HUES6 (cell line): ENCODE data around the gene TMX3.

Experiments used
- H3K27ac ChIP-seq: 2 replicates; pipeline ENCODE4 v1.7.0; 2013; ENCODE audit warnings: low read depth, mild to moderate bottlenecking, low read length, inconsistent platforms
- H3K27me3 ChIP-seq: 2 replicates; pipeline ENCODE4 v1.6.1; 2013; ENCODE audit warnings: low read length; ENCODE audit not compliant: control insufficient read depth, insufficient read depth
- H3K36me3 ChIP-seq: 2 replicates; pipeline ENCODE4 v1.6.1; 2013; ENCODE audit warnings: low read length; ENCODE audit not compliant: control insufficient read depth, insufficient read depth
- H3K4me1 ChIP-seq: 2 replicates; pipeline ENCODE4 v1.6.1; 2013; ENCODE audit warnings: low read length; ENCODE audit not compliant: control insufficient read depth, insufficient read depth
- H3K4me3 ChIP-seq: 2 replicates; pipeline ENCODE4 v1.5.1; 2013; ENCODE audit warnings: low read depth, low read length
- H3K9ac ChIP-seq: one replicate; pipeline ENCODE4 v1.6.1; 2013; ENCODE audit warnings: mild to moderate bottlenecking, low read length
- H3K9me3 ChIP-seq: 2 replicates; pipeline ENCODE4 v1.6.1; 2013; ENCODE audit warnings: low read depth, low read length; ENCODE audit not compliant: control insufficient read depth, insufficient read depth

The TMX3 gene

GRCh38 chr18:68714712-68715496 is at the start of gene TMX3:
TMX3 (minus strand) TSS chr18:68715108; CDS start chr18:68714981, 127 bp downstream.
- no peaks in the 10 kb centered on the region for H3K9me3 ChIP-seq
- peak within 1 kb of the TSS; percentile 54; the same call in 1 of the 2 replicates for H3K27ac ChIP-seq
- H3K4me1 ChIP-seq, result 0 out of 2 replicates have a peak, but pooled peaks cover 3% of the 10 kb centered on the region
- H3K36me3 ChIP-seq, result peaks cover 33% of the 10 kb centered on the region
- H3K4me3 ChIP-seq, result peak within 1 kb of the TSS; percentile 83
- peak within 1 kb of the TSS; percentile 86 for H3K9ac ChIP-seq
- H3K27me3 ChIP-seq, result no peaks in the 10 kb centered on the region

- Histone ChIP-seq H3K4me1 (no peaks in the 10 kb centered on the region), H3K9me3 (peaks cover 7% of the 10 kb centered on the region), H3K9ac (no peak overlapping the region), H3K36me3 (no peaks in the 10 kb centered on the region), H3K27ac (no peak overlapping the region), H3K4me3 (no peak overlapping the region), H3K27me3 (no peaks in the 10 kb centered on the region)
Observed at GRCh38 chr18:68764016-68764415, 49.1 kb upstream of the TMX3 start.

- Histone ChIP-seq H3K9ac (no peak overlapping the region), H3K27me3 (no peaks in the 10 kb centered on the region), H3K4me1 (no peaks in the 10 kb centered on the region), H3K36me3 (no peaks in the 10 kb centered on the region), H3K9me3 (peaks cover 7% of the 10 kb centered on the region), H3K4me3 (no peak overlapping the region), H3K27ac (no peak overlapping the region)
Observed at GRCh38 chr18:68763083-68763482, 48.2 kb upstream of the TMX3 start.

GRCh38 chr18:68759308-68759707 is 44.4 kb upstream of the TMX3 start:
- H3K36me3 ChIP-seq, result no peaks in the 10 kb centered on the region
- H3K4me1 ChIP-seq, result no peaks in the 10 kb centered on the region
- H3K4me3 ChIP-seq, result no peak overlapping the region
- H3K27me3 ChIP-seq, result no peaks in the 10 kb centered on the region
- no peak overlapping the region for H3K27ac ChIP-seq
- peaks cover 7% of the 10 kb centered on the region for H3K9me3 ChIP-seq
- no peak overlapping the region for H3K9ac ChIP-seq

- no peak overlapping the region for H3K4me3 ChIP-seq
- H3K4me1 ChIP-seq, result no peaks in the 10 kb centered on the region
- peaks cover 7% of the 10 kb centered on the region for H3K9me3 ChIP-seq
Observed at GRCh38 chr18:68757126-68757525, 42.2 kb upstream of the TMX3 start.

DNA sequence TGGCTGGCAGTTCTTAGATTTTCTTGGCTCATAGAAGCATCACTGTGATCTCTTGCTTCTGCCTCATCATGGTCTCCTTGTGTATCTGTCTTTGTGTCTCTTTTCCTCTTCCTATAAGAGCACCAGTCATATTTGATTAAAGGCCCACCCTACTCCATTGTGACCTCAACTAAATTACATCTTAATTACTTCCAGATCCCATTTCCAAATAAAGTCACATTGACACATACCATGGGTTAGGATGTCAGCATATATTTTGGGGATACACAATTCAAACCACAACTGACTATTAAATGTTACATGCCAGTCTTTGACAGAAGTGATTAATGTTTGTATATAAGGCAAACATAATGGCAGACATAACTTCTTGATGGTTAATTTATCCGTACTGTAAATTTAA is 27.3 kb upstream of the TMX3 start:
- Histone ChIP-seq H3K9me3 (no peaks in the 10 kb centered on the region), H3K4me1 (no peaks in the 10 kb centered on the region), H3K36me3 (no peaks in the 10 kb centered on the region), H3K27me3 (no peaks in the 10 kb centered on the region), H3K27ac (no peak overlapping the region), H3K9ac (no peak overlapping the region), H3K4me3 (no peak overlapping the region)

More at GRCh38 chr18:68757126-68757525, 42.2 kb upstream of the TMX3 start:
- H3K9ac ChIP-seq, result no peak overlapping the region
- no peaks in the 10 kb centered on the region for H3K36me3 ChIP-seq
- H3K27me3 ChIP-seq, result no peaks in the 10 kb centered on the region
- H3K27ac ChIP-seq, result no peak overlapping the region

GRCh38 chr18:68740966-68741365 is 26.1 kb upstream of the TMX3 start:
- no peaks in the 10 kb centered on the region for H3K27me3 ChIP-seq
- H3K36me3 ChIP-seq, result no peaks in the 10 kb centered on the region
- H3K9me3 ChIP-seq, result no peaks in the 10 kb centered on the region
- no peak overlapping the region for H3K27ac ChIP-seq
- no peak overlapping the region for H3K4me3 ChIP-seq
- no peak overlapping the region for H3K9ac ChIP-seq
- H3K4me1 ChIP-seq, result no peaks in the 10 kb centered on the region

DNA sequence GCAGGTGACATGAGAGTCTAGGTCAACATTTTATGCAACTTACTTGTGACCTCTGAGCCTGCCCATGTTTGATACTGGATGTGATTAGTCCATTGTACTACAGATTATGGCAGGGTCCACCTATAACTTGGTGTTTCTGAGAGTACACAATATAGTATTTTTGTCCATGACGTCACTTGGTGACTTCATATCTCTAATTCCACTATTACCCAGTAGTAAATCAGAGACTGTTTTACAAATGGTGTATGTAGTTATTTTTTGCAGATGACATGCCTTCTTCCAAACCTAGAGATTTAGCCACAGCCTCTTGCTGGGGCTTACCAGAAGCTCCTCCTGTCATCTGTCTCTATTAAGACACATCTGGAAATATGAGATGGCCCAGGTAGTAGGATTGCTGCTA is 24.6 kb upstream of the TMX3 start:
- Histone ChIP-seq H3K4me1 (no peaks in the 10 kb centered on the region), H3K9me3 (no peaks in the 10 kb centered on the region), H3K9ac (no peak overlapping the region), H3K36me3 (no peaks in the 10 kb centered on the region), H3K27me3 (no peaks in the 10 kb centered on the region), H3K4me3 (no peak overlapping the region), H3K27ac (no peak overlapping the region)

DNA sequence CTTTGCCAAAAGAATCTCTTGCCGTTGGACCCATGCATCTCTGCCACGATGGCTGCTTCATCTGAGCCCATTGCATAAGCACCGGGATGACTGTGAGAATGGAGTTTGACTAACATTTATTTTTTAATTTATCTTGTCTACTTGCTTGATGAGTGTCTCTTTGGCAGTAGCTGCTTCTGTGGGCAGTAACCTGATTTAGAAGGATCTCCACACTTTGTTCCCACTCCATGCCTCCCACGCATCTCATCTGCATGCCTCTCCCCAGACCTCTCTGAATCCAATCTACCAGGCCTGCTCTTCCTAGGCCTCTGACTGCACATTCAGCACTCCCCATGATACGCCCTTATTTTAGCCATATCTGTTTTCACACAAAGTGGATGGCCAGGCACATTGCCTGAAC is 23.7 kb upstream of the TMX3 start:
- no peaks in the 10 kb centered on the region for H3K36me3 ChIP-seq
- no peaks in the 10 kb centered on the region for H3K4me1 ChIP-seq
- H3K27me3 ChIP-seq, result no peaks in the 10 kb centered on the region
- H3K4me3 ChIP-seq, result no peak overlapping the region
- H3K9ac ChIP-seq, result no peak overlapping the region
- no peak overlapping the region for H3K27ac ChIP-seq
- no peaks in the 10 kb centered on the region for H3K9me3 ChIP-seq

DNA sequence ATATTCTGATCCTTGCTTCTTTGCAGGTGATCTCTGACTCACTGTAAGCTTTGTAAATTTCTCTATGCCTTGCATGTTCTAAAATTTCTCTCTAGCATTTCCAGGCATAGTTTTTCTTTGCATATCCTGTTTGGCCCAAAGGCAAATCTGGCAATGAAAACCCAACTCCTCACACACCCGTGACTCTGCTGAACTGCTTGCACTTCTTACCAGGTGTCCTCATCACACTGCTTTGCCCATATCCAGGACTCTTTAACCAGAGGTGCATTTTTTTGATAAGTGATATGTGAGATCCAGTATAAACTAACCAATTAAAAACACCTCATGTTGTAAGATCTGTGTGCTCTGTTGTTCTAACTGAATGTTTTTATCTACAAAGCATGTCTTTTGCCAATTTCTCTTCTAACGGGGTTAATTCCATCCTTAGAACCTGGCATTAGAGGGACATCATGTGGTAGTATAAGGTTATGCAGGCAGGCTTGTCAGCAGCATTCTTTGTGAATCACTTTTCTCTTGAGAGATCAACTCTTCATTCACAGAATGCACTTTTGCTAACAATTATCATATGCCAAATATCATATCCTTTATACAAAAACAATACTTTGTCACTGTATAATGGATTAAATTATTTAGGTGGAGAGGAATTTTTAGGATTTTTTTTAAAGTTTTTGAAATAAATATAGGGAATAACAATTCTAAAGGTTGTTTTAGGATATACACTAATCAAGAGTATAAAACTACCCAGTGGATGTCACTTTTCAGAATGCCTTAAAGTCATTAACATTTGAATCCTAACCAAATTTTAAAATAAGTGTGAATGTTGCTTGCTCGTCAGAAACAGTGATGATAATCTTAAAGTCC is 20.8 kb upstream of the TMX3 start:
- no peak overlapping the region for H3K4me3 ChIP-seq
- no peak overlapping the region for H3K9ac ChIP-seq
- no peaks in the 10 kb centered on the region for H3K36me3 ChIP-seq
- H3K9me3 ChIP-seq, result no peaks in the 10 kb centered on the region
- H3K4me1 ChIP-seq, result no peaks in the 10 kb centered on the region
- H3K27me3 ChIP-seq, result no peaks in the 10 kb centered on the region
- H3K27ac ChIP-seq, result no peak overlapping the region

DNA sequence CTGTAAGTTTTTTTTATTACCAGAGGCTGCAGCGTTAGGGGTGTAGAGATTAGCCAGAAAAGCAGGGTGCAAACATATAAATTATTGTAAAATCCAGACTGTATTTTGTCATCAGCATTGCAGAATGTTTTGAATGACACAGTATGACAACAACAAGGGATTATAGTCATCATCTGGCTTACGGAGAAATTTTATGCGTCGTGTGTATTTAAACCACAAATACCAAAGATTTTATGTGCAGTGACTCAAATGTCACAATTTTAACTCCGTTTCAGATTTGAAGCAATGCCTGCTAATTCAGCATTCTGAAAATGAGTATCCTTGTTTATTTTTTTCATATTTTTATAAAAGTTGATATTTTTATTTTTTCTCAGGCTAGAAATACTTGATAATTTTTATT is 19.4 kb upstream of the TMX3 start:
- Histone ChIP-seq H3K9ac (no peak overlapping the region), H3K27me3 (no peaks in the 10 kb centered on the region), H3K9me3 (no peaks in the 10 kb centered on the region), H3K4me3 (no peak overlapping the region), H3K27ac (no peak overlapping the region), H3K36me3 (no peaks in the 10 kb centered on the region), H3K4me1 (no peaks in the 10 kb centered on the region)
